Glutamatergic neuron (in vitro differentiated cells): ENCODE results near the gene ENO4. TPM values are rescaled to one million over a fixed set of nuclear protein-coding genes. Genes with fewer than 3 reads are reported as not detected.

Source experiments
- DNase-seq: peaks from one replicate; pipeline ENCODE4 v3.0.0; 2022
- H3K27ac Mint-ChIP-seq: one replicate; pipeline ENCODE4 v1.8.0; 2020; ENCODE audit warnings: mild to moderate bottlenecking, mixed read lengths, inconsistent platforms; ENCODE audit not compliant: unreplicated experiment
- H3K27me3 Mint-ChIP-seq: one replicate; pipeline ENCODE4 v1.8.0; 2020; ENCODE audit warnings: mild to moderate bottlenecking, moderate library complexity, mixed read lengths, inconsistent platforms; ENCODE audit not compliant: unreplicated experiment
- H3K36me3 Mint-ChIP-seq: one replicate; pipeline ENCODE4 v1.8.0; 2020; ENCODE audit warnings: mild to moderate bottlenecking, mixed read lengths, inconsistent platforms; ENCODE audit not compliant: unreplicated experiment
- H3K4me1 Mint-ChIP-seq: one replicate; pipeline ENCODE4 v1.8.0; 2020; ENCODE audit warnings: mild to moderate bottlenecking, low read depth, mixed read lengths, inconsistent platforms; ENCODE audit not compliant: unreplicated experiment
- H3K4me3 Mint-ChIP-seq: one replicate; pipeline ENCODE4 v1.8.0; 2020; ENCODE audit warnings: mild to moderate bottlenecking, mixed read lengths, inconsistent platforms; ENCODE audit not compliant: unreplicated experiment
- H3K9me3 Mint-ChIP-seq: one replicate; pipeline ENCODE4 v1.8.0; 2020; ENCODE audit warnings: mild to moderate bottlenecking, moderate library complexity, mixed read lengths, inconsistent platforms; ENCODE audit not compliant: unreplicated experiment
- total RNA-seq: library from RNA; stranded (reverse); fragmentation: NEBNext Ultra II Directional; extraction: Animal tissue kit (Norgen Biotek cat#: 25700); gene quantifications from one replicate; pipeline ENCODE4 v1.2.1, GENCODE V29; 2021; ENCODE audit not compliant: unreplicated experiment
- TF ChIP-seq, protein P1 (sequence below): fragments of 200-600 bp; sonication (generic); IDR thresholded peaks from one replicate; pipeline ENCODE4 v1.5.0; 2021; ENCODE audit not compliant: partially characterized antibody, unreplicated experiment

Gene ENO4
- total RNA-seq, 1 donor from 2014 or later: 1.3 TPM

DNA sequence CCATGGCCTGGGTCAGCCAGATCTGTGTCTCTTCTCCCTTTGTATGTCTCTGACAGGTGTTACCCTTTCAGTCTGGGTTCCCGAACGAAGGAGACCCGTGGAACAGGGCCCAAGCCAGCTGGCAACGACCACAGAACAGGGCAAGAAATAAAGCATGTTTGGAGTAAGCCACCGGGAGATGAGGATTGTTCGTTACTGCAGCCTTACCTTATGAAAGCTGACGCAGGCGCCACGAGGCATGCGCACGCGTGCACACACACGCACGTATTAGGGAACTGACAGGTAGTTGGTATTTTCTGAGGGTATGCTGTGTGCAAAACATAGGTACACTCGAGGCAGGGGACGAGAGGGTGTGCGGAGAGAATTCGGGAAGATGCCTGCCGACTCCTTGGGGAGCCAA is 46.4 kb upstream of the ENO4 start:
- Mint-ChIP-seq H3K27ac (no peak overlapping the region), H3K9me3 (peaks cover 11% of the 10 kb centered on the region), H3K4me3 (no peak overlapping the region), H3K4me1 (peaks cover 12% of the 10 kb centered on the region), H3K27me3 (peaks cover 4% of the 10 kb centered on the region), H3K36me3 (no peaks in the 10 kb centered on the region)
- TF ChIP-seq, protein P1, sequence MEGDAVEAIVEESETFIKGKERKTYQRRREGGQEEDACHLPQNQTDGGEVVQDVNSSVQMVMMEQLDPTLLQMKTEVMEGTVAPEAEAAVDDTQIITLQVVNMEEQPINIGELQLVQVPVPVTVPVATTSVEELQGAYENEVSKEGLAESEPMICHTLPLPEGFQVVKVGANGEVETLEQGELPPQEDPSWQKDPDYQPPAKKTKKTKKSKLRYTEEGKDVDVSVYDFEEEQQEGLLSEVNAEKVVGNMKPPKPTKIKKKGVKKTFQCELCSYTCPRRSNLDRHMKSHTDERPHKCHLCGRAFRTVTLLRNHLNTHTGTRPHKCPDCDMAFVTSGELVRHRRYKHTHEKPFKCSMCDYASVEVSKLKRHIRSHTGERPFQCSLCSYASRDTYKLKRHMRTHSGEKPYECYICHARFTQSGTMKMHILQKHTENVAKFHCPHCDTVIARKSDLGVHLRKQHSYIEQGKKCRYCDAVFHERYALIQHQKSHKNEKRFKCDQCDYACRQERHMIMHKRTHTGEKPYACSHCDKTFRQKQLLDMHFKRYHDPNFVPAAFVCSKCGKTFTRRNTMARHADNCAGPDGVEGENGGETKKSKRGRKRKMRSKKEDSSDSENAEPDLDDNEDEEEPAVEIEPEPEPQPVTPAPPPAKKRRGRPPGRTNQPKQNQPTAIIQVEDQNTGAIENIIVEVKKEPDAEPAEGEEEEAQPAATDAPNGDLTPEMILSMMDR: no peak
- no peak for DNase-seq

DNA sequence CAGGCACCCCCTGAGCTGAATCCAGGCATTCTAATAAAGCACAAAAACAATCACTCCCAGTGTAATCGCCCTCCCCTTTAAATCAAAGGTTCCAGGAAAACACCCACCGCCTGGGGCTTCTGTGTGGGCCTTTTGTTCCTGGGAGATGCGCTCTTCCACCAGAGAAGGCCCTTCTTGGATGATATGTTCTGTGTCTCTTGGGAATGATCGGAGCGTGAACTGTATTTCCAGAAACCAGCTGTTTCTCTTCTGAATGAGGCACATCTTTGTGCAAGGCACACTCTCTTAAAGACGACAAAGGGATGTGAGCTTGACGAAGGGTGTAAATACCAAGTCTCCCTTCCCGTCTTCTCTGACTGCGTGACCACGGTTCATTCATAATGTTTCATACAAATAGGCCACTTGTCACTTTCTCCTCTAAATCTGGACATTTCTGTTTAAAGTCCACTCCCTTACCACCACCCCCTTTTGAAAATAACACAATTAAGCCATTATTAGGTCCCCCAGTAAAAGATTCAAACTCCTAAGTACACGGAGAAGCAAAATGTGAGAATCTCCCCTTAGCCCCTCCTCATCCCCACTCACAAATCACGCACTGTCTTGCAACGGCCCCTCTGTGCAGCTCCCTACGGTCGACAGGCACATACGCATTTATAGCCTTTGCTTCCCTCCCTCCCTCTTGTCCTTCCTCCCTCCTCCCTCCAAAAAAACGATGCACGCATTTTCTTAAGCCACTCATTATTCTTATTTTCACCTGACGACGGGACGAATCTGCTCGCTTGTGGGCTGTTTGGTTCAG is 45.6 kb upstream of the ENO4 start:
- H3K9me3 Mint-ChIP-seq: peaks cover 10% of the 10 kb centered on the region
- no peaks in the 10 kb centered on the region for H3K36me3 Mint-ChIP-seq
- no peak for DNase-seq
- TF ChIP-seq, protein P1: no peak
- peaks cover 4% of the 10 kb centered on the region for H3K27me3 Mint-ChIP-seq
- H3K4me1 Mint-ChIP-seq: peaks cover 12% of the 10 kb centered on the region
- H3K4me3 Mint-ChIP-seq: no peak overlapping the region
- H3K27ac Mint-ChIP-seq: no peak overlapping the region

DNA sequence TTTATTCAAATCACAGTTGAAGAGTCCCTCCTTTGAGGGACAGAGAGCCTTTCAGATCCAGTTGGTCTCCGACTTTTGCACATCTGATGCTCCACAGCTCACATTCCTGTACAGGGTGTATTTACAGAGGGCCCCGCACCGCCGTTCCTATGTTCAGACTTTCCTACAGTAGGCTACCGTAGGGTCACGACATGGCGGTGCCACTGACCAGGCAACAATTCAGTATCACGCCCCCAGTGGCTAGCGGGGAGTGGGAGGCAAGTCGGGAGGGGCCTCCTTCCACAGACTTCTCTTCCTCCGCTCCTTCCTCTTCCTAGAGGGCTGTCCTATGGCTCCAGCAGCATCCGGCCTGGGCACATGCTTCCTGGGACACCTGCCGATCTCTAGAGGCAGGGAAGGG is 40.6 kb upstream of the ENO4 start:
- DNase-seq: no peak
- TF ChIP-seq, protein P1: no peak
- peaks cover 2% of the 10 kb centered on the region for H3K27me3 Mint-ChIP-seq
- no peaks in the 10 kb centered on the region for H3K36me3 Mint-ChIP-seq
- no peak overlapping the region for H3K4me3 Mint-ChIP-seq
- H3K4me1 Mint-ChIP-seq: peaks cover 1% of the 10 kb centered on the region
- peaks cover 4% of the 10 kb centered on the region for H3K9me3 Mint-ChIP-seq
- no peak overlapping the region for H3K27ac Mint-ChIP-seq

DNA sequence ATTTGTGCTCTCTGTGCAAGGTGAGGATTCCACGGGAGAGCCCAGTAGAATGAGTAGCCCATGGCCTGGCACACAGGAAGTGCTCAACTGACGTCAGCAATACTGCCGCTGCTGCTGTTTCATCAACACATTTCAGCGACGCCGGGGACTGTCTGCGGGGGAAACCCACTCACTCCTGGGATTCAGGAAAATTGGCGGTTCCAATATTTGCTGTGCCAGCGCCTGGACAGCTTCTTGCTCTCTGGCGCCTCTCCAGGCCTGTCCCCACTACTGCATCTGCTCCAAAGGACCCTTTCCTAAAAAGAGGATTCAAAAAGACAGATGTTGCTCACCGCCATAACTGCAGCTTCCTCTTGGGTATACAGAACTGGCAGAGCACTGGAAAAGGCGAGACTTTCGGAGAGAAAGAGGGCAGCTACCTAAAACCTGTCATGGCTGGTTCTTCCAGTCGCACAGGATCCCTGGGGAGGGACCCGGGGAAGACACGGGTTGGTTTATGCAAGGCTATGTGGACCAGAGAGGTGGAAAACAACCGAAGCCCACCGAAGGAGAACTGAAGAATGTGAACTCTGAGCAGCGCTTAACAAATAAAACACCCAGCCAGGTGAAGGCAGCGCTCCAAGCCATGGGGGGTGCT is 39.7 kb upstream of the ENO4 start:
- Mint-ChIP-seq H3K4me3 (no peak overlapping the region), H3K4me1 (no peaks in the 10 kb centered on the region), H3K27ac (no peak overlapping the region), H3K36me3 (no peaks in the 10 kb centered on the region), H3K27me3 (peaks cover 2% of the 10 kb centered on the region), H3K9me3 (peaks cover 4% of the 10 kb centered on the region)
- DNase-seq: peak; percentile 63
- TF ChIP-seq, protein P1: peak; percentile 76

DNA sequence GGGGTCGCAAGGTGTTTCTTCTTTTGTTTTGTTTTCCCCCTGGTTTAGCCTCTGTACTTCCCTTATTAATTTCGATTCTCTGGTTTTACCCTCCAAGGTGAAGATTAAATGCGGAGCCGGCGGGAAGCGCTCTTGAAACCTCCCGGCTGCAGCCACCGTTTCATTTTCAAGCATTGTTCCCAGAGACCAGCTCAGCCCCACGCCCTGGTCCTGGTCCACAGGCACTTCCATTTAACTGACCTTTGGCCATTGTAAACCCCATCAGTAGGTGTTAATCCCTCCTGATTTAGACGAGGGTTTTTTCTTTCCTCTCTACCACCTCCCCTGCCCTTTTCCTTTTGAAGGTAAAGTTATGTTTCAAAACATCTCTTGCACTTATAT is 39.2 kb upstream of the ENO4 start:
- DNase-seq: no peak
- H3K4me1 Mint-ChIP-seq: no peaks in the 10 kb centered on the region

More for the DNA sequence above, 39.2 kb upstream of the ENO4 start:
- TF ChIP-seq, protein P1: no peak
- no peak overlapping the region for H3K4me3 Mint-ChIP-seq
- H3K27ac Mint-ChIP-seq: no peak overlapping the region
- H3K27me3 Mint-ChIP-seq: peaks cover 2% of the 10 kb centered on the region
- peaks cover 4% of the 10 kb centered on the region for H3K9me3 Mint-ChIP-seq
- H3K36me3 Mint-ChIP-seq: no peaks in the 10 kb centered on the region
